GM12891 (cell line): ENCODE measurements around the gene MERTK.
"Not testable (repeated sequence)": the region's sequence is repeated elsewhere in the genome, so short reads cannot be mapped to it uniquely, and the experiment has no call there.

Source experiments
- PAX5 ChIP-seq: IDR thresholded peaks from 2 replicates; pipeline ENCODE4 v1.6.1; 2011; ENCODE audit warnings: low read length, moderate library complexity, mild to moderate bottlenecking; ENCODE audit not compliant: insufficient read depth, severe bottlenecking
- POLR2A ChIP-seq: IDR thresholded peaks from 2 replicates; pipeline ENCODE4 v1.6.1; 2011; ENCODE audit warnings: low read depth, low read length, control low read depth
- POLR2AphosphoS5 ChIP-seq: IDR thresholded peaks from 2 replicates; pipeline ENCODE4 v1.6.1; 2011; ENCODE audit warnings: low read depth, low read length, control low read depth
- POU2F2 ChIP-seq: IDR thresholded peaks from 2 replicates; pipeline ENCODE4 v1.6.1; 2011; ENCODE audit warnings: low read depth, mild to moderate bottlenecking, control low read depth, low read length, moderate library complexity
- SPI1 ChIP-seq: IDR thresholded peaks from 2 replicates; pipeline ENCODE4 v1.6.1; 2011; ENCODE audit warnings: low read depth, low read length, control low read depth
- TAF1 ChIP-seq: IDR thresholded peaks from 2 replicates; pipeline ENCODE4 v1.6.1; 2011; ENCODE audit warnings: low read depth, low read length, control low read depth

GRCh38 chr2:111963086-111963485 is 64.7 kb downstream of the MERTK start:
- not testable (repeated sequence) for TF ChIP-seq POLR2AphosphoS5, POLR2A, TAF1, PAX5, POU2F2, SPI1
